Lower leg skin (tissue), 3 donors: ENCODE data around the gene CASTOR2.
"Not testable (repeated sequence)": the region's sequence is repeated elsewhere in the genome, so short reads cannot be mapped to it uniquely, and the experiment has no call there.

Source experiments
- POLR2A ChIP-seq, 2 donors: fragments of 450-650 bp; IDR thresholded peaks; one replicate each; pipeline ENCODE4 v1.6.1; 2016 to 2017; ENCODE audit warnings: antibody characterized with exemption in 2 of 2, mild to moderate bottlenecking in 1 of 2, moderate library complexity in 1 of 2
- TF ChIP-seq, protein P1 (sequence below), 3 donors: fragments of 450-650 bp; IDR thresholded peaks; one replicate each; pipeline ENCODE4 v1.5.1; 2016; ENCODE audit warnings: antibody characterized with exemption in 3 of 3, mild to moderate bottlenecking in 3 of 3, moderate library complexity in 2 of 3

DNA sequence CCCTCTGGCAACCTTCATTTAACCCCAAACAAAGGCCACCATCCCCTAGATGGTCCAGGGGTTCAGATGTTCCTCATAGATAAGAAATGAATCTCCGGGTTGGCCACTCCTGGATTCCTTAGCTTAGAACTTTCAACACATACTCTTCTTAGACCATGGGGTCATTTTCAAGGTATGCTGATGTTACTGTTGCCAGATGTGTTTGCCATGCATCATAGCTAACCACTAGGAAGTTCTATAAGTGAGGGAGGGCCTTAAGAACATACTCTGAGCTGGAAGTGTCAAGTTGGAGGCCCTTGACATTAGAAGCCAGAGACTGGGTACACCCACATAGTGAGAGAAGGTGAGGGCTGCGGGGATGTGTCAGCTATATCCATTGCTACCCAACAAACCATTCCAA lies 6.2 kb upstream of the CASTOR2 start:
- TF ChIP-seq, protein P1, sequence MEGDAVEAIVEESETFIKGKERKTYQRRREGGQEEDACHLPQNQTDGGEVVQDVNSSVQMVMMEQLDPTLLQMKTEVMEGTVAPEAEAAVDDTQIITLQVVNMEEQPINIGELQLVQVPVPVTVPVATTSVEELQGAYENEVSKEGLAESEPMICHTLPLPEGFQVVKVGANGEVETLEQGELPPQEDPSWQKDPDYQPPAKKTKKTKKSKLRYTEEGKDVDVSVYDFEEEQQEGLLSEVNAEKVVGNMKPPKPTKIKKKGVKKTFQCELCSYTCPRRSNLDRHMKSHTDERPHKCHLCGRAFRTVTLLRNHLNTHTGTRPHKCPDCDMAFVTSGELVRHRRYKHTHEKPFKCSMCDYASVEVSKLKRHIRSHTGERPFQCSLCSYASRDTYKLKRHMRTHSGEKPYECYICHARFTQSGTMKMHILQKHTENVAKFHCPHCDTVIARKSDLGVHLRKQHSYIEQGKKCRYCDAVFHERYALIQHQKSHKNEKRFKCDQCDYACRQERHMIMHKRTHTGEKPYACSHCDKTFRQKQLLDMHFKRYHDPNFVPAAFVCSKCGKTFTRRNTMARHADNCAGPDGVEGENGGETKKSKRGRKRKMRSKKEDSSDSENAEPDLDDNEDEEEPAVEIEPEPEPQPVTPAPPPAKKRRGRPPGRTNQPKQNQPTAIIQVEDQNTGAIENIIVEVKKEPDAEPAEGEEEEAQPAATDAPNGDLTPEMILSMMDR (IDR thresholded peaks at IDR 0.05): not testable (repeated sequence)
- TF ChIP-seq POLR2A (IDR thresholded peaks at IDR 0.05): not testable (repeated sequence)
